NCI-H748 (cell line): ENCODE data around the gene CYP39A1.

Experiments used
- DNase-seq: peaks from one replicate; lab custom pipeline; 2025; ENCODE audit not compliant: unreplicated experiment; lab: John Stamatoyannopoulos, UW

Gene CYP39A1

DNA sequence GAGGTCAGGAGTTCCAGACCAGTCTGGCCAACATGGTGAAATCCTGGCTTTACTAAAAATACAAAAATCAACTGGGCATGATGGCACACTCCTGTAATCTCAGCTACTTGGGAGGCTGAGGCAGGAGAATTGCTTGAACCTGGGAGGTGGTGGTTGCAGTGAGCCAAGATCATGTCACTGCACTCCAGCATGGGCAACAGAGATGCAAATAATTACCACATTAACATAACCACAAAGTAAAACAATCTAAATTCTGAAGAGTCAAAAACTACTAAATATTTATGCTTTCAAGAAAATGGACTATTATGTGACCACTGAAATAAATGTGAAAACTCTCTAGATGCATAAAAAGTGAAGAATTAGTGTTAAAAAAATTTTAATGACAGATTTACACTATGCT lies 59.9 kb downstream of the CYP39A1 start:
- no peak for DNase-seq

DNA sequence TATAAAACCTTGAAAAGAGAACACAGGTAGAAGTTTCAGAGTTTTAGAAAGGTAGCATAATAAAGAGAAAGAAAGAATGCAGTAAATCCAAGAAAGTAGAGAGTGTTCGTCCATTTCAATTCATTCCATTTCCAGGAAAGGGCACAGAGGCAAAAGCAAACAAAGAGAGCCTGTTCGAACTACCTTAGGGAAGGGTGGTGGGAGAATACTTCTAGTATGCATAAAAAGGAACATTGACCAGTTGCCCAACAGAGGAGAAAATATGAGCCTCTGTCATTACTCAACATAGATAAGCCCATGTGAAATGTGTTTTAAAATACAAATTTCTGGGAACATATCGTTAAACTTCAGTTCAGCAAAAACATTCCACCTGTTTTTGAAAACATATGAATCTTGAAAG lies 60.6 kb downstream of the CYP39A1 start:
- no peak for DNase-seq

DNA sequence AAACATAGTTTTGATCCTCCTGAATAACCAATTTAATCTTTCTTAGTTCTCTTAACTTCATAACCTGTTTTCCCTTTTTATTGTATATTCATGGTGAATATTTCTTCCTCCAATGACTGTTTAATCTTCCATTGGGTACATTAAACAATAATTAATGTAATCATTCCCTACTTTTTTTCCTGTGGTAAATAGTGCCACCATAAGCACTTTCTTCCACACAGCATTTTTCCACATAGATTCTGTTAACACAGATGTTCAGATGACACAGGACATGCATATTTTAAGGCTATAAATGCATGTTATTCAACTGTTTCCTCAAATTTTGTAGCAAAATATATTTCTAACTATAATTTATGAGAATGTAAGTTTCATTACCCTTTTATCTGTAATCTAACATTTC lies 61.9 kb downstream of the CYP39A1 start:
- no peak for DNase-seq

GRCh38 chr6:46586906-46587305 lies 65.7 kb downstream of the CYP39A1 start:
- DNase-seq: no peak

- DNase-seq: no peak
Observed at GRCh38 chr6:46584586-46584985, 68.0 kb downstream of the CYP39A1 start.

GRCh38 chr6:46583721-46584120 lies 68.9 kb downstream of the CYP39A1 start:
- DNase-seq: no peak

DNA sequence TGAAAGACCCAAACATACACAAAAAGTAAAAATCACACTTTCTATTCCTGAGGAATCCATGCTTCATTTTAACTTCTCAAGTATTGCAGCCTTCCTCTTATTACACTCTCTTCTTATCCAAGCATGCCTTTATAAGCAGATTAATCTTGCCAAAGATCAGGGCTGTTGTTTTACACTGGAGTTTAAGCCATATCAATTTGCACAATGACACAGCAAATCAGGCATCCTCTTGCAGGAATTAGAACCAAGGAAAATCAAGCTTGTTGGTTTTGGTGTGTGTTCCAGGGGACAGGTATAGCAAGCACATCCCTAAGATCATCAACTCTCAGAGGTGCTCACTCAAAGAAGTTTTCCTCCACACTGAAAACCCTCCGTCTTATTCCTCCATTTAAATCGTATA lies 69.5 kb downstream of the CYP39A1 start:
- DNase-seq: no peak

- peak; percentile 16 for DNase-seq
Observed at GRCh38 chr6:46581459-46582177, 71.0 kb downstream of the CYP39A1 start.

- DNase-seq: no peak
Observed at GRCh38 chr6:46575530-46575929, 77.1 kb downstream of the CYP39A1 start.

GRCh38 chr6:46573140-46573539 lies 79.5 kb downstream of the CYP39A1 start:
- DNase-seq: no peak

GRCh38 chr6:46565531-46565930 lies 87.1 kb downstream of the CYP39A1 start:
- no peak for DNase-seq

DNA sequence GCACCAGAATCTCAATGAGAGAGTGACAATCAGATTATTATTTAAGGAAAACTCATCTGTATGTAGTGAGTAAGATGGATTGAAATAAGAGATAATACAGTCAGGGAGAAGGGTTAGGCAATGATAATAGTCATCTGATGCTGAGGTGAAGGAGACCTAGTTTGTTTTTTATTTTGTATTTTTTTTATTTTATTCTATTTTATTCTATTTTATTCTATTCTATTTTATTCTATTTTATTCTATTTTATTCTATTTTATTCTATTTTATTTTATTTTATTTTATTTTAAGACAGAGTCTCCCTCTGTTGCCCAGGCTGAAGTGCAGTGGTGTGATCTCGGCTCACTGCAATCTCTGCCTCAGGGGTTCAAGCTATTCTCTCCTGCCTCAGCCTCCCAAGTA lies 88.7 kb downstream of the CYP39A1 start:
- DNase-seq: no peak

- no peak for DNase-seq
Observed at GRCh38 chr6:46556053-46556452, 96.6 kb downstream of the CYP39A1 start.

DNA sequence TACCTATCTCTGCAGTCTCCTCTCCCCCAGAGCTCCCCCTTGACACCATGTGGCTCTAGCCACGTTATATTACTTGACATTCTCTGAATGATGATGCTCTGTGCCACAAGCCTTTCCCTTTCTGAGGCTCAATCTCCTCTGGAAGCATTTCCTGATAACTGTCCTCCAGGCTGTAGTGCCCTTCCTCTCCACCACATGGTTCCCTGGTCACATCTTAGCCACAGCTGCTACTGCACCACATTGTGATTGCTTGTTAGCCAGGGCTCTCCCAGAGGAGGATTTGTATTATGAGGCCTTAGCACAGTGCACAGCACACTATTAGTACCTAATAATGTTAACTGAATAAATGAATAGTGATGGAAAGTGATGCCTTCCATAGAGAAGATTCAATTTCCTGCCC lies 97.5 kb downstream of the CYP39A1 start:
- no peak for DNase-seq

GRCh38 chr6:46549155-46549554 lies 103.5 kb downstream of the CYP39A1 start:
- DNase-seq: no peak

- no peak for DNase-seq
Observed at GRCh38 chr6:46541556-46541955, 111.1 kb downstream of the CYP39A1 start.

DNA sequence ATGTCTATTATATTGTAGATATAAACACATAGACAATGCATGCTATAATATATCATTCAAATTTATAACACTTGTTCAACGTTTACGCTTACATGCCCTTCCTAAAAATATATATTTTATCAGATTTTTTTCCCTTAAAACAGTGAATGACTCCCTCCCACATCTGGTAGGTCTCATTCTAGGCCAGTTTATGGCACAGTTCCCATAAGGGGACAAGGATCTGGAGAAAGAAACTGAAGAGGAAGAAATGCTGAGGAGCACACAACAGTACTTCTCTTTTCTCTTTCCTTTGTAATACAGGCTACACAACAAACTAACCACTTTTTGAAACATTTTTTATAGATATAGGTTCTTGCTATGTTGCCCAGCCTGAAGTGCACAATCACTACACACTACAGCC lies 112.8 kb downstream of the CYP39A1 start:
- DNase-seq: no peak

GRCh38 chr6:46538800-46539480 lies 113.7 kb downstream of the CYP39A1 start:
- no peak for DNase-seq

- no peak for DNase-seq
Observed at GRCh38 chr6:46530896-46531295, 121.7 kb downstream of the CYP39A1 start.

DNA sequence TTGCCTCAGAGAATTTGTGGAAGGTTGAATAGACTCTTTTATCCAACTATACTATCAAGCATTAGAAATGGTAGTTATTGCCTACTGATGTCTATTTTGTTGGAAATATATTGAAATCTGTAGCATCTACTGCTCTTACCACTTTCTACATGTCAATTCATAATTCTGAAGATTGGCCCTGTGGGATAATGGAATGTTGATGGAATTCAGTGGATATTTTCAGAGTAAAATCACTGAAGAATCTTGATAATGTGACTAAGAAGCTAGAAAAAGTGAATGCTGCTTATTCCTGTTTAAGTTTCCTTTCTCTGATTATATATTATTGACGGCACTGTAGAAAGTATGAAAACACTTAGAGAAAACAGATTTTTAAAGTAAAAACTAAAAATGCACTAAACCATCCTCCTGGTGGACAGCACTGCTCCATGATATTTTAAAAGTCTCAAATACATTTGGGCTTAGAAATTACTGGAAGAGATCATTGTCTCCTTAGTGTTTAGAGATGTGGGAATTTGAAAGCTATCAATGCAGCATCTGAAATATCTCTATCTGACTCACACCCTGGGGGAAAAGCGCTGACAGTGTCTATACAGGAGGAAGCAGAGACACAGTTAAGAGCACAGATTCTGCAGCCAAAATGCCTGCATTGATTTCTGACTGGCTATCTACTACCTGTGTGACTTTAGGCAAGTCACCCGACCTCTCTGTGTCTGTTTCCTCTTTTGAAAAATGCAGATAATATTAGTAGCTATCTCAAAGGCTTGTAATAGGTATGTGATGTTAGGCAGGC lies 123.5 kb downstream of the CYP39A1 start:
- DNase-seq: no peak

DNA sequence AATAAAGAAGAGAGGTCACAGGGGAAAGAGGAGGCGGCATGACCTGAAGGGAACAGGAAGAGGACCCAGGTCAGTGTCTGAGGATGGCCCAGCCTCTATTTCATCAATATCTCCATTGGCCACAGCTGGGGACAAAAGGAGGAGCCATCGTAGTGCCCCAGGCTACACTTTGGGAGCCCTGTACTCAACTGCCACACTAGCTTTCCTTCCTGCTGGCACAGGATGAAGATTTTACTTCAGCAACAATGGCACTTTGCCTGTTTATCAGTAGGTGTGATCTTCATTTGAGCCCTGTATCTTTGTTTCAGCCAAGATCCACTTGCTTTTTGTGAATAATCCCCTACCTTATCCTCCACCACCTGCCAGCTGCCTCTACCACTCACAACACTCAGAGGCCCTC lies 126.0 kb downstream of the CYP39A1 start:
- DNase-seq: no peak

DNA sequence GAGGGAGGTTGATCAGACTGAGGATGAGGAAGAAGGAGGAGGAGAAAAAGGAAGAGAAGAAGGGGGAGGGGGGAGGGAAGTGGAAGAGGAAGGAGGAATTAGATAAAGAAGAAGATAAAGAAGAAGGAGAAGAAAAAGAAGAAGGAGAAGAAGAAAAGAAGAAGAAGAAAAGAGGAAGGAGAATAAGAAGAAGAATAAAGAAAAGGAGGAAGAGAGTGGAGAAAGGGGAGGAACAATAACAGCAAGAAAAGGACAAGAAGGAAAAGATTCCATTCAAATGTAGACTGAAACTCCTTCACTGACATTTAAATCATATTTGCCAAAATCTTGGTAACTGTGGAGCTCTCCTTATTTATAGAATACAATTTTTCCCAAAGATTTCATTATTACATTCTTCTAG lies 127.0 kb downstream of the CYP39A1 start:
- DNase-seq: no peak
